Measurements from ENCODE around the gene YPEL1.
A peak's percentile ranks its signal among the peaks of the same experiment; 100 is the strongest.

YPEL1 gene, protein sequence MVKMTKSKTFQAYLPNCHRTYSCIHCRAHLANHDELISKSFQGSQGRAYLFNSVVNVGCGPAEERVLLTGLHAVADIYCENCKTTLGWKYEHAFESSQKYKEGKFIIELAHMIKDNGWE

DNA sequence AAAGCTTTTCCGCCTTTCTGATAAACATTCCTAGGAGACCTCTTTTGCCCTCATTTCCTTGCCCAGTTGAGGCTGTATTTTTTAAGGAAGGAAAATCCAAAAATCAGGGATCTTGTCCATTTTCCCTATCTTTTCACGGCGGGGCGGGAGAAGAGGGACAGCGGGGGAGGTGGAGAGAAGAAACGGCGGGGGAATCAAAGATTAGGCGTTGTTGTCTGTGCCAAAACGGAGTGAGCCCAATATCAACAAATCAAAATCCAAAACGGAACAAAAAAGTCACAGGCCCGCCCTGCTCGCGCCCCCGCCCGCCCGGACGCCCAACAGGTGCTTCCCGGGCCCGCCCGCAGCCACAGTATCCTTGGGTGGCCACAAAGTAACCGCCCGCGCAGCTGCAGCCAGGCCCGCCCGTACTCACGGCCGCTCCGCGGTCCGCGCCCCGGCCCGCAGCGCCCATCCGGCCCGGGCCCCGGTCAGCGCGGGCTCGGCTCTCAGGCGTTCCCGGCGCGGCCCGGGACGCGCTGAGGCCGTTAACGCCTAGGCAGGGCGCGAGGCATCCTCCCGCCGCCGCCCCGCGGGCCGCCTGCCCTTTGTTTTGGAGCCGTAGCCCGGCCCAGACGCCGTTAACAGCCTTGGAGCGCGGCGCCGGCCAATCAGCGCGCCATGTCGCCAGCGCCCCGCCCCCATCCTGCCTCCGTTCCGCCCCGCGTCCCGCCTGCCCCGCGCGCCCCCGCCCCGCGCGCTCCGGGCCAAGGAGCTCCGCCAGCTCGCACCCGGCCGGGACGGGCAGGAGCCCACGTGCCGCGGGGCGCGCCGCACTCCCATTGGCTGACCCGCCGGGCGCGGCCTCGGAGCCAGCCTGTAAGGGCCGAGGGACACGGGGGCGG, at the start of gene YPEL1:
TSS of gene YPEL1 (minus strand) at position 595 of the 884 bp plus-strand sequence. CDS start 25,050 bp downstream, outside the sequence.
- DNase-seq: peak; percentile 92 to 94

GRCh38 chr22:21780259-21780658, 44.7 kb upstream of the YPEL1 start:
- no peak for DNase-seq

DNA sequence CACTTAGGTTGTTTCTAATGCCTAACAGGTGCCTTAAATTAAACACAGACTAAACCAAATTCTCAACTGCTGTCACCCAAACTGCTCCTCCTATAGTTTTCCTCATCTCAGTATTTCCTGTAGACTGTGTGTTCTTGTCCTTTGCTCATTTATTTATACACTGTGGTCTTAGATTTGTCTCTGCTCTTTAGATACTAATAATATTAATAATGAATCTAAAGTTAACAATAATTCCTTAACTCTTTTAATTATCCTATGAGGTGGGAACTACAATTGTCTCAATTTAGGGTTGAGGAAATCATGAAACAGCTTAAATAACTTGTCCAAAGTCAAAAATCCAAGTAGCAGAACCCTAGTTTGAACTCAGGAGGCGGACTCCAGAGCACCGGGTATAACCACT, 43.9 kb upstream of the YPEL1 start:
- no peak for DNase-seq

GRCh38 chr22:21778705-21779363, 43.2 kb upstream of the YPEL1 start:
- DNase-seq: no peak

DNA sequence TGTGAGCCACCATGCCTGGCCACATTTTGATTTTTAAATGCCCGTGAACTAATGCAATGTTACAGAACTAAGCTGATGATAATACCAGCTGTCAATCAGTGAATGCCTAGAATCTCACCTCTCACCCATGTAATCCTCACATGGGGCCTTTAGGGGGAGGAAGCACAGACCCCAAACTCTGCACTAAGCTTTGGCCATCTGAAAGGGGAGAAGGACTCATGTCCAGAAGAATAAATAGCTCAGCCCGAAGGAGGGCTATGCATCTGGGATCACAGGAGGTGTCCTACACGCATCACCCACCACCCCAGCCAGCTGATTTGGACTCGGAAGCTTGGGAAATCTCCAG, 36.0 kb upstream of the YPEL1 start:
- DNase-seq: no peak

GRCh38 chr22:21768435-21768834, 32.8 kb upstream of the YPEL1 start:
- DNase-seq: no peak

DNA sequence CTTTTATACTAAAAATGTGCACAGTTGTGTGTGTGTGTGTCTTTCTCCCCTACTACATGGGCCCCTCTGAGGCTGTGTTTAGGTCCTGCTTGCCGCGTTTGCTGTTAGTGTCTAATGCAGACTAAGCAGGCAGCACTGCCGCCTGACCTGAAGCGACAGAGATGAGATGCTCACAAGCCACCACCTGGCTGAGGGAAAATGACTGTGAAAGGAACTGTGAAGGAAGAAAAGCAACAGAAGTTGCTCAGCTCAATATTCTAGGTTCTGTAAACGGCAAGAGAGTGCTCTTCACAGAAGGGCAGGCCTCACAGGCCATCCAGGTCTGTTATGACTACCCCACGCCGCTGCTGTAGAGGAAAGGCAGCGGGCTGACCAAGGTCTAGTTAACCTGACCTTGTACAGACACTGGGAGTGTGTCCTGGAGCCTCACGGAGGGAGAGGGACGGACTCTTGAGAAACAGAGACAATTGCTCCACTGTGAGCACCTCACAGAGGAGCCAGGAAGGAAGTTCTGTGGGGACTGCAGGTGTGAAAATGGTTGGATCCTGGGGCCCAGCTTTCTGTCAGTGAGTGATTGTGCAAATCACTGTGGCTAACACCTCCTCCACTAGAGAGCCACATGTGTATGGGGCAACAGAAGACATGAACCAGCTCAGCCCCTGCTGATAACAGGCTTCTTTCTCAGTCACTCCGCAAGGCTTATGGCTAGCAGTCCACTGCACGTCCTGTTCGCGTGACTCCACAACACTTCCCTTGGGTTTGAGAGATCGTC, 31.3 kb upstream of the YPEL1 start:
- peak; percentile 18 to 27 for DNase-seq

- no peak for DNase-seq
Measured at GRCh38 chr22:21765909-21766529, 30.4 kb upstream of the YPEL1 start.

GRCh38 chr22:21764038-21764804, 28.6 kb upstream of the YPEL1 start:
- DNase-seq: peak; percentile 16 to 18

DNA sequence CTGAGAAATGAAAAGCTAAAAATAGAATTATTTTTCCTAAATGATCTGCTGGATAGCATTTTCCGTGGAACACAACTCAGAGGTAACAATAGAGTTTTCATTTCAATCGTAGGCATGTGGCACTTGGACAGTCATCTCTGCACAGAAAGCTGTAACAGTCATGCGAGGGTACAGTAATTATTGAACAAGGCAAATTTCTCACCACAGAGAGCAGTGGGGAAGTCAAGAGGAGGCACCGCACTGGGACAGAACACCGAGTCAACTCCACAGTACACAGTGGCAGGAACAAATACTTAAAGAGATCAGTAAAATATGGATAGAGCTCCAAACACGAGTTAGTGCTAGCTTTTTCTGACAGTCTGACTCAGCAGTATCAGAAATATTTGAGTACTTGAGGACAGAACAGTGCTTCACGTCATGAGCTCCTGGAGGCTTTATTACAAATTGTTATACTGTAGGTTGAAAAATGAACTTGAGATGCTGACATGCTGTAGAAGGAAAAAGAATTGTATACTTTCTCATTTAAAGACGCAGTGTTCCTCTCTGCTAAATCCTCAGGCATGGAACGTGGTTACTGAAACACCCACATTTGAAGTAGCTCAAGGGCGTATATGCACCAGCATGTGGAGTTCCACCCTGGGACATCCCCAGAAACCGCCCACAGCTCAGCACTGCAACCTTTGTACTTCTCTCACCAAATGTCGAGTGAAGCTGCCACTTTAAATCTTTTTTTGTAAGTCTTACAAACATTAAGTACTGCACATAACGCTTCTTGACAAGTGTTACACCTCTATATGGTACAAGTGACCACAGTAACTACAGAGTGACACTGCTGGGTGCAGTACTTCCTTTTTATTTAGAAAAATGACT, 27.4 kb upstream of the YPEL1 start:
- DNase-seq: peak; percentile 38 to 49

DNA sequence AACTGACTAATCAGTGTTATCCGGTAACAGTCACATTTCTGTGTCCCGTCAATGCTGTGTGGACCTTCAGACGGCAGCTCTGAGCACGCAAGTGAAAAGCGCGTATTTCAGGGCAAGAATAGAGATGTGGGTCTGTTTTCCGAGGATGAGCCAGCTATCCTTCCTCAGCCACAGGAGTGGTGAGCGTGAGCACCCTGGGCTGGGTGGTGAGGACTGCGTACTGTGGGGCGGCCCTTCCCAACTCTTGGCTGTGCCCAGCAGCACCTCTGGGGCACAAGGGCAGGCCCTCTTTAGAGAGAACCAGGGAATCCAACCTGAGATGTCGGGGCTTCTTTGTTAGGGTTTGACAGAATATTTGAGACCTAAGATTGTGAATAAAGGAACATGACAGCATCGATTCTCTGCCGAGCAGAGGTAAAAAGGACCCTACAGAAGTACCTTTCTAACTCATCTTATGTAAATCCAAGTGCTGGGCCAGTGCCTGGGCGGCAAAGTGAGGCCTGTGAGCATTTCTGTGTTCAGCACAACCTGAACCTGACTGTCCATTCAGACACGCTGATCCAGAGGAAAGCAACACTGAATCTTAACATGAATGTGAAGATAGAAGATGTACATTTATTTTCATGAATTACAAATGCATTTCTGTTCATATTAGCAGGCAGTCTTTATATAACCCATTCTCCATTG, 26.5 kb upstream of the YPEL1 start:
- DNase-seq: no peak

DNA sequence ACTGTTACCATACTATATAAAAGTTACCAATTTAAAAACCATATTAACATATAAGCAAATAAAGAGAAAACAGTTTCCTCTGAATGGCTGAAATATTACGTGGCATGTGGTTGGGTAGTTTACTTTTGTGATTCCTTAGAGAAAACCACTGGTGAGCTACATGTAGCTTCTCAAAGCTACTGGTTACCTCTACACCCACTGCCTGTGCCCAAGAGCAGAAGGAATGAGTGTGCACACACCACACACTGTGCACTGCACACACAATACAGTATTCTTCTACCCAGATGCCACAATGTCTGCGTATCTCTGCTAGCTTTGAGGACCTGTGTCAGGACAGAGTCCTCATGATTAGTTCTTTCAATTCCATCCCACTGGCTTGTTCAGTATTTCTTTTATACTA, 25.5 kb upstream of the YPEL1 start:
- DNase-seq: no peak

GRCh38 chr22:21760640-21761039, 25.0 kb upstream of the YPEL1 start:
- DNase-seq: no peak

DNA sequence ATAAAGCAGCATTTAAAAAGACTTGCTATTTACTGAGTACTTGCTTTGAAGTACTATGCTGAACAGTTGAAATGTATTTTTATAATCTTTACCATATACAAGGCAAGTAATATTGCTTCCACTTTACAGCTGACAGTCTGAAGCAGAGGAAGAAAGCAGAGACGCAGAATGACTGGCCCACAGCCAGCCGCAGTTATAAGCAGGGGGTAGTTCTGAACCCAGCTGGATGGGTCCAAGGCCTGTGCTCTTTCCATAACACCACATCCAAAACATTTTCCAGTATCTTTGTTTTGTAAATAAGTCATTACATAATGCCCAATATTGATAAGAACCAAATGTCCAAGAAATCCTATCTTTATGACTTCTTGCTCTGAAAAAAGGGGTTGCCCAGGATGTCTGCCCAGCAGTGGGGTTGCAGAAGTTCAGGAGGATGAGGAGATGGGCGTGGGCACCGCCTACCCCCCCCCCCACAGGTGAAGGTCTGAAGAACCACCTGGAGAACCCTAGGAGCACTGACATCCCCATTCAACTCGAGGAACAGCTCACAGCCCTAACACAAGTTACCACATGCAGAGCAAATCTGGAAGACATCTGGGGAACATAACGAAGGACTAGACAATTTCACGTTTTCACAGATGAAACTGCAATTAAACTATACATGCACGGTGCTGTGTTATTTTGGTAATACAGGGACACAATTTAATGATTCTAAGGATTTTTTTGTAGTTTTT, 24.2 kb upstream of the YPEL1 start:
- DNase-seq: no peak

GRCh38 chr22:21759093-21759492, 23.5 kb upstream of the YPEL1 start:
- no peak for DNase-seq

- no peak for DNase-seq
Measured at GRCh38 chr22:21758091-21758864, 22.7 kb upstream of the YPEL1 start.

GRCh38 chr22:21755851-21756284, 20.3 kb upstream of the YPEL1 start:
- no peak for DNase-seq

DNA sequence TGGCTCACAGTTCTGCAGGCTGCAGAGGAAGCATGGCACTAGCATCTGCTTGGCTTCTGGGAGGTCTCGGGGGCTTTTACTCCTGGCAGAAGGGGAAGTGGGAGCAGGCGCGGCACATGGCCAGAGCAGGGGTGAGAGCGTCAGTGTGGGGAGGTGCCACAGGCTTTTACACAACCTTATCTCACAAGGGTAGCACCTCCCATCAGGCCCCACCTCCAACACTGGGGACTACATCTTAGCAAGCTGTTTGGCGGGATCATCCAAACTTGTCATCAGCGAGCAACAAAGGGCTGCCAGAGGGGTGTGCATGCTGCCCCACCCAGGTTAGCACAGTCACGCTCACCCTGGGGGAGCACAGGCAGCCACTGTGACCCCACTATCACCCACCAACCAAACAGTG, 18.9 kb upstream of the YPEL1 start:
- DNase-seq: no peak
